ENCODE data around the gene NAA15.
"Not testable (repeated sequence)": the region's sequence is repeated elsewhere in the genome, so short reads cannot be mapped to it uniquely, and the experiment has no call there.

Gene NAA15

DNA sequence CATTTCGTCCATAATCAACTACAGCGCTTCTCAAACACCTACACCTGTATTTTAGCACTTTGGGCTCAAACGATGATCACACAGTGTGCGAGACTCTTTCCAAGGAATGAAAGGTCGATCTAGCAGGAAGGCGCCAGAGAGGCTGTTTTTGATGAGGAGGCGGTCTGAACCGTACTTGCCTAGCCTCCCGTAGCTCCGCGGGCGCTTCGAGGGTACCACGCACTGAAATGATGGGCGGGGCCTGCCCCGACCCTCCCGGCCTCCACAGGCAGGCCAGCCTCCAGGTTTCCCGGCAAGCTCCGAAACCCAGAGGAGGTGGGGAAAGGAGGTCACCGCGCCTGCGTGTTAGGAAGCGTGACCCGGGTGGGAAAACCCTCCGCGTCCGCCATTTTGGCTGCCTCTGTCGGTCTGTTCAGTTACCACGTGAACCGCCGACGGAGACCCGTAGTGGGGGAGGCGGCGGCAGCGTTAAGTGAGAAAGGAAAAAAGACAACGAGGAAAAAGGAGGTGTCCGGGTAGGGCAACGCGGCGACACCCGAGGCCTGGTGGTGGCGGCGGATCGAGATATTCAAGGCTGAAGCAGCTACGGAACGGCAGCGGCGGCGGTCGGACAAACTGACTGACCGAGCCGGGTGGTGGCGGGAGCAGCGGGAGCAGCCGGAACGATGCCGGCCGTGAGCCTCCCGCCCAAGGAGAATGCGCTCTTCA is at the start of gene NAA15:
Gene NAA15 (plus strand): TSS at position 393 of the 708 bp plus-strand sequence. CDS start 273 bp downstream, at position 666.
- in situ Hi-C loops (cut with HindIII; ENCODE audit: low sequenced_read_pairs) = loop anchor here (10.0 kb wide), 1 partner anchor 266 kb away; no protein-coding TSS in a partner anchor

DNA sequence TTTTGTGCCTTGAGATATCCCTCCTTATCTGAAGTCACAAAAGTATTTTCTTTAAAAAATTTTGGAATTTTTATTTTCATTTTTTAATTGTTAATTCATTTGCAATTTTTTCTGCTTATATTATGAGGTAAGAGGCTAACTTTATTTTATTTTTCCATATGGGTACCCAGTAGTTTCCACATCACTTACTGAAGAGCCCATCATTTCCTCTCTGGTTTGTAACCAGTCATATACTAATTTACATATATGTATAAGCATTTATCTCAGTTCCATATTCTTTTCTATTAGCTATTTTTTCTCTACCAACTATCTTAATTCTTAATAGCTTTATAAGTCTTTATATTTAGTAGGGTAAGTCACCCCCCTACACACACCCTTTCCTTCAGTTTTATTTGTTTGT is 48.3 kb upstream of the NAA15 start:
- in situ Hi-C loops (cut with HindIII; ENCODE audit: low sequenced_read_pairs) = no loop called here

DNA sequence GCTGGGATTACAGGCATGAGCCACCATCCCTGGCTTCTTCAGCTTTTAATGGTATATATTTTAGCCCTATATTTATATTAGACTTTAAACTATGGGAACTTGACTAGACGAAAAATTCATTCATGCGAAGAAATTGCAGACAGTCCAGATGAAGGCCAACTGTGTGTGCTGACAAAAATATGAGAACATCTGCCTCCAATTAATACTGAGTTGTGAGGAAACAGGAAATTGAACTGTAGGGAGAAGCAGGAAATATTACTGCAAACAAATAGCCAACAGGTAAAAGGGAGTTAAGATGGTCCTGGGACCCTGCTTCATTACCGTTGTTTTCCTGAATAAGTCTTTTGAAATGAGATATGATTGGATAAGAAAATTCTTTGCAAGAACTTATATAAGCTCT is 47.6 kb upstream of the NAA15 start:
- in situ Hi-C loops (cut with HindIII; ENCODE audit: low sequenced_read_pairs) = no loop called here

DNA sequence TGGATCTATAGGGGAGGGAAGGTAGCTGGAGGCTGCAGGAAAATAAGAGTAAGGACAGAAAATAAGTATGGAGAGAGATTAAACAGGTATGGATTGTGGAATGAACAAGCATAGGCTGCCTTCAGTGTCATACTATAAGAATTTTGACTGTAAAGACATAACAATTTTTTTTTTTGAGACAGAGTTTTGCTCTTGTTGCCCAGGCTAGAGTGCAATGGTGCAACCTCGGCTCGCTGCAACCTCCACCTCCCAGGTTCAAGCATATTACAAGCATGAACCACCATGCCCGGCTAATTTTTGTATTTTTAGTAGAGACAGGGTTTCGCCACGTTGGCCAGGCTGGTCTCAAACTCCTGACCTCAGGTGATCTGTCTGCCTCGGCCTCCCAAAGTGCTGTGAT is 45.7 kb upstream of the NAA15 start:
- in situ Hi-C loops (cut with HindIII; ENCODE audit: low sequenced_read_pairs) = not testable (repeated sequence)

DNA sequence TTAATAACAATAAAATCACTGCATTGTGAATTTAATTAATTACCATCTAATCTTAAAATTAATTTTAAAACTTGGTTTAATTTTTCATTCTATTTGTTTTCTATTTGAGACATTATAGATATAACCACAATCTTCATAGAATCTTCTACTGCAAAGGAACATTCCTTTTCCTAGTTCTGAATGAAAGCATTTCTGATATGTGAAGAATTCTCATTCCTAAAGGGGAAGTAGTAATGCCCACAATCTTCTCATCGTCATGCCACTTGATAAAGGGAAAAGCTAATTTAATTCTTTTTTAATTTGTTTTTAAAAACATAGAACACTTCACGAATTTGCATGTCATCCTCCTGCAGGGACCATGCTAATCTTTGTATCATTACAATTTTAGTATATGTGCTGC is 45.0 kb upstream of the NAA15 start:
- in situ Hi-C loops (cut with HindIII; ENCODE audit: low sequenced_read_pairs) = no loop called here

DNA sequence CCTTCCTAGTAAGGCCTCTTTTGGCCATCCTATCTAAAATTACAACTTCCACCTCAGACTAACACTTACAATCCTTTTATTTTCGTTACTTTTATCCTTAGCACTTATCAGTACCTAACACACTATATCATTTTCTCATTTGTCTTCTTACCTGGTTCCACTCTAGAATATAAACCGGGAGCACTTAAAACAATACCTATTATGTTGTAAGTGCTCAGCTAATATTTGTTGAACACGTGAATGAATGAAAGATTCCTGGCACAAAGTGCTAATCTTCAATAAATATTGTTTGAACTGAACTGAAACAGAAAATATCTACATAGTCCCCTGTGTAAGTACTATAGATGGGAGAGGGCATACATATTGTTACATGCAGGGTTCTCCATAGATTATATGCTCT is 35.7 kb upstream of the NAA15 start:
- in situ Hi-C loops (cut with HindIII; ENCODE audit: low sequenced_read_pairs) = no loop called here

DNA sequence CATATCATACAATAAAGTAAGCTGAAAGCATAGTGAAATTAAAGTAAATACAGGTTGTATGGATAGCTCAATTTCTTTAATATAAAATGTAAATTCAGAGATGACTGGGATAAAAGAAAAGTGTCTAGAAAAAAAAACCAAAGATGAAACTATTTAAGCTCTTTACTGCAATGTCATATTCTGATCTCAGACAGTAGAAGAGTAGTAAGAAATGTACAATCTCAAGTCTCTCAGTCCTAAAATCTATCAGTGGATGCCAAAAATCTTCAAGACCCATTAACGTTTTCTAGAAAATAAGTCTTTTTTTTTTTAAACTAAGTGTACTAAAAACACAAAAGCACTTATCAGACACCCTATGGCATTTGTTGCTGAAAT is 35.1 kb upstream of the NAA15 start:
- in situ Hi-C loops (cut with HindIII; ENCODE audit: low sequenced_read_pairs) = no loop called here

DNA sequence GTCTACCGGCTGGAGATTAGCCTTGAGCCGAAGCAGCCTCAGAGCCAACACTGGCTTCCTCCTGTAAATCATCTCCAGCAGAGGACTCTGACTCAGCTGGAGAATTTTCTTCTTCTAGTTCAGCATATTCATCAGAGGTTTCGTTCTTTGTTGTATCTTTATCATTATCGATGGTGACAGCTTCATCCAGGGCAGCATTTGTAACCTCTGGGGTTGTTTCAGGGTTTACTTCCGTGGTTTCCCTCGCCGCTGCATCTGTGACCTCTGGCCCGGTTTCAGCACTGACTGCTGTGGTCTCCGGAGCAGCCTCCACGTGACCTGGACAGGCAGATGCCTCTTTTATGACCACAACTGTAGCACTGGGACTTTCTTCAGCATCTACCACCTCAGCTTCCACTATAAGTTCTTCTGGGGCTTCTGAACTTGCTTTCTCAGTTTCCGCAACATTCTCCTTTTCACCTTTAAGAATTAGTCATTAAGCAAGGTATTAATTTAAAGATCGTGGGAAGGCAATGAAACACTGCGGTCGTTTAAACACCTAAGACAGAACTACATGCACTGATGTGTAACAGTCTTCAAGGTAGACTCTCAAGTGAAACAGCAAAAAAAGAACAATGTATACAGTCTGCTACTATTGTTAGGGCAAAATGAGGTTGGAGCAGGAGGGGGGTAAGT is 34.6 kb upstream of the NAA15 start:
- in situ Hi-C loops (cut with HindIII; ENCODE audit: low sequenced_read_pairs) = no loop called here

DNA sequence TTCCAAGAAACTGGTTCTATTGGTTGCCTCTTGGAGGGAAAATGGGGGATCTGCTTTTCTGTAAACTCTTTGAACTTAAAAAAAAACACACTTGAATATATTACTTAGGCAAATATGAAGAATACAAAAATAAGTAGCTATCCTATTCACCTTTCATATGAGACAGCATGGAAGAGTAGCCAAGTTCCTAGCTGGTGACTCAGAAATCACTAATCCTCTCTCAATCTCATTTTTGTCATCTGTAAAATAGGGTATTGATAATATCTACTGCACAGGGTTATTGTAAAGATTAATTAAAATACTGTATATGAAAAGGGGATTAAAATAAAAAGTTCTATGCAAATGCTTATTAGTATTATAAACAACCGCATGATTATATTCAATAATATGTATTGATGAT is 34.0 kb upstream of the NAA15 start:
- in situ Hi-C loops (cut with HindIII; ENCODE audit: low sequenced_read_pairs) = no loop called here

DNA sequence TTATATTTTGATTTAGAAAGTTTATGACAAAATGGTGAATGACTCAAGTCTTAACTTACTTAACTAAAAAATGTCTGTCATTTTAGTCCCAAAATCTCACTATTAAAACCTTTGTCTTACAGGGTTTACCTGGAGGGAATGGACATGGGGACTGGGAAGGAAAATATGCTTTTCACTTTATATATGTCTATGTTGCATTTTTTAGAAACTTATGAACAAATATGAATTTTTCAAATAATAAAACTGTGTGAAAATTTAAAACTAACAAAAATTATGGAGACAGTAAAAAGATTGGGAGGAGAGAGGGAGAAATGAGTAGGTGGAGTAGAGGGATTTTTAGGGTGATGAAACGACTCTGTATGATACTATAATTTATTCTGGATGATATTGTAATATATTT is 27.5 kb upstream of the NAA15 start:
- in situ Hi-C loops (cut with HindIII; ENCODE audit: low sequenced_read_pairs) = no loop called here

DNA sequence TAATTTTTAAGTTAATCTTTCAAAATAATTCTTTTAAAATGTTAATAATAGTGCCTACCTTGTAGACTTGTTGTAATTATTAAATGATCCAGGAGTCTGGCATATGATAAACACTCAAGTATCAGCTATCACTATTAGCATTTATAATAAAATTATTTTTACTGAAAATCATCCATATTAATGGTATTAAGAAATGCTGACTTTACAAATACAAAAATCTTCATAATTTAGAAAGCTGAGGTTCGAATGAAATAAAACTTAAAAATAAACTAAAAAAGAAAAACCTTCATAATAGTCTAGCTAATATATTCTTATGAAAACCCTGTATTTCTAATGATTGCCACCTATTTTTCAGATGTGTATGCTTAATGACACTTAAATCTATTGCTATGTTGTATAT is 26.5 kb upstream of the NAA15 start:
- in situ Hi-C loops (cut with HindIII; ENCODE audit: low sequenced_read_pairs) = no loop called here

DNA sequence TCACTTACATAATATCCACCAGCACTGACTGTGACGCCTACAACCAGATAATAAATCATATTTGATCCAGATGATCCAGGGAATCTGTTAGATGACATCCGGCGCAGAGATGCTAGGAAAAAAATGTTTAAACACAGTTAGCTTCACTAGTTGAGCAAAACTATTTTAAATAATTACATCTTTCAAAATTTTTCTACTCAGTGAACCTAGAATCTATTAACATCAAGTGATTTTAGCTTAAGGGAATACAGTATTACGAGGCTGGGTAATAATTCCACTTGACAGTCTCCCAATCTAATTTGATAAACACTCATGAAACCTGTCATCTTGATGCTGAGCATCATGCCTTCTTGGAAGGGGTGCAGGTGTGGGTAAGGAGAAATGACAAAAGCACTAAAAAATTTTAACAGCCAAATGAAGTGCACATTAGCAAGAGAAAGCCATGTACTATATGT is 26.0 kb upstream of the NAA15 start:
- in situ Hi-C loops (cut with HindIII; ENCODE audit: low sequenced_read_pairs) = no loop called here

DNA sequence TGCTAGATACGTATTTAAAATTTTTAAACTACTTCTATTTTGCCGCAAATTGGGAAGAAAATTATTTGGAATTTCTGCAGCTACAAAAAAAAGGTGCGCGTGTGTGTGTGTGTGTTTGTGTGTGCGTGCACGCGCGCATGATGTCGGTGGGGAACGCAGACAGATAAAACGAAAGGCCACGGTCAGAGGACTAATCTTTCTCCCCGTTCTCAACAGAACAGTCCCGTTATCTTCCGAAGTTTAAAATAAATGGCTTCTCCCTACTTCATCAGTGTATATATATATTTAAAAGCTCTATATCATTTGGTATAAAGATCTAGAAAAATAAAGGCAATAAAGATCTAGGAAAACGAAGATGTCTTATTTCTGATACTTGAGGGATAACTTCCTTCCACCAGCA is 22.8 kb upstream of the NAA15 start:
- in situ Hi-C loops (cut with HindIII; ENCODE audit: low sequenced_read_pairs) = no loop called here

DNA sequence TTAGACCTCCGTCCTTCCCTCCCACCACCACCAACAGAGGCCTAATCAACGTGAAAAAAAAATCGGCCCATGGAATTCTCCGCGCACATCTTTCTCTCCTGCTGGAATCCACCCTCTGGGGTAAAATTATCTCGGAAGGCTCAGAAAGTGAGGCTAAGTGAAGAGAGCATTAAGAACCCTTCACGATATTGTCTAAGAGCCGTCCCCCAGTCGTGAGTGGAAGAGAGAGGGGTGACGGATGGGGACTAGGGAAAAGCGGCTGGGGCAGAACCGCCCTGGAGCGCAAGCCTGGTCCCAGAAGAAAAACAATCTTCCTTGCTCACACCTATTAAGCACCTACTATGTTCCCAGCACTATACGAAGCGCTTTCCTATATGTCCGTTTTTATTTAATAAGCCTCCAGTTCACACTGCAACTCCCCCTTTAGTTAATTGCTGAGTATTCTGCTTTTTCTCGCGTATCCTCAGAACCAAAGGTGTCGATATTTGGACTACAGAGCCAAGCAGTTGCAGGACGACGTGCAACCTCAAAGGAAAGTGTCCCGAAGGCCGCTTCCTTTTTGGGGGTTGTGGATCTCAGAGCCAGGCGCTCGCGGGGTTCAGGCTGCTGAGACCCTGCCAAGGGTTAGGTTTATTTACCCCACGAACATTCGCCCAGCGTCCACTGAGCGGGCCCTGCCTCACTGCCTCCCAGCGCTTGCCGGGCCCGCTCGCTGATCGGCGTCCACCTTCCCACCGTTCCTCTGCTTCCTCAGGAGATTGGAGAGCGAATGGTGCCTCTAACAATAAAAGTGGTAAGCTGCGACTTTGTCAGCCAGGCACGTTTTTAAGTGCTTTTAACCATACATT is 22.2 kb upstream of the NAA15 start:
- in situ Hi-C loops (cut with HindIII; ENCODE audit: low sequenced_read_pairs) = no loop called here

DNA sequence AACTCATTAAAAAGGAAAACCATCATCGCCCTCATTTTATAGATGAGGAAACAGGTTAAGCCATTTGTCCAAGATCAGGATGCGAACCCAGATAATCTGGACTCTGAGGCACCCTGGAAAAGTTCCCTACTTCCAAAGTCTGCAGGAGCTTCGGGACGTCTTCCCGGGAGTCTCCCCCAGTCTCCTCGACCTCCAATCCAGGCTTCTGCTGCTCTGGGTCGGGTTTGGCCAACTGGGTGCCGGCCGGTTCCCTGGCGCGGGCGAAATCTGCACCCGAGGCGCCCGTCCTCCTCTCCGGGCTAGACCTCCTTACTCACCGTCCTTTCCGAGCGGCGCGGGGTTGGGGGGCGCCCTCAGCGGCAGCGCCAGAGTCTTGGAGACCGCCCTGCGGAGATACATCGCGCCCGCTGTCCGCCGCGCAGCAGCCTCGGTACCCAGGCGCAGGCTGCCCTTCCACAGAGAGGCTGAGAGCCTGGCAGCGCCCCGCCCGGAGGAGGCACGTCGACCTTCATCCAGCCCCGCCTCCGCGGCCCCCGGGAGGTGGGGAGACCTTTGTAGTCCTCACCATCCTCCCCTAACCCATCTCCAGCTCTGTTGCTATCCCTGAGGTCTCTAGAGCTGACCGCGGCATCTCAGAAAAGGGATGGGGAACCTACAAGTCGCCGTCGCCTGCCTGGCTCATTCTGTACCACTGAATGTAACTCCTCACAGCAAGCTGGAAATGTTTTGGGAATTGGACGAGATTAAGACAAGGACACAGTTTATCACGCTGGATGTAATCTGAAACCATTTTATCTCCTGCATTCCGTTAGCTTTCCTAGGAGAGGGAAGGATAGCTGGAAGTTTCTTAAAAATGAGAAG is 21.3 kb upstream of the NAA15 start, which contains the start of gene MGARP:
Gene MGARP (minus strand): TSS at position 466 of the 861 bp plus-strand sequence. CDS start 67 bp downstream, at position 399.
- in situ Hi-C loops (cut with HindIII; ENCODE audit: low sequenced_read_pairs) = no loop called here

DNA sequence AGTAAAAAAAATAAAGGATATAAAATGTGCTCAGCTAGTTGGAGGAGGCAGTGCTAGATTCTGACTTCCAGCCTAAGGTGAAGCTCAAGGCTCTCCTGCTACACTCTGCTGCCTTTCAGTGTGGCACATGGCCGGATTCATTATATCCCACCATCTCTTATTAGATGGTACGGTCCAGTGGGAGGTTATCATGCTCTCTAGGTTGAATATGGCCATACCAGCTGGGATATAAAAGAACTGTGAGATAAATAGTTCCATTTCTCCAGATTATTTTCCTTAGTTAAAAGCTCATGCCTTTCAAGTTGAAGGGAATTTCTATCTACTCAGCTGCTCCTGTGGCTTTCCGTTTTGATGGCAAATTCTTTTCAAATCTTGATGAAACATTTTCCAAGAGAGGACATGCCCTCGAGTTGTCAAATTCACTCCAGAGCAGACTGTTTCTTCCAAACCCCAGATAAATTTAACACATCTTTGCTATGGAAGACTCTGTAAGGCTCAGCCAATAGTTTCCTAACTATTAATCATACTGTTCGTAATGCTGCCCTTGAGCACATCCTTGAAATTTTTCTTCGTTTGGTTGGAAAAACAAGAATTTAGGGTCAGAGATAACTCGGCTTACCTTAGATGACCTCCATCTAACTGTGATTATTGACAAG is 19.1 kb upstream of the NAA15 start:
- in situ Hi-C loops (cut with HindIII; ENCODE audit: low sequenced_read_pairs) = no loop called here

DNA sequence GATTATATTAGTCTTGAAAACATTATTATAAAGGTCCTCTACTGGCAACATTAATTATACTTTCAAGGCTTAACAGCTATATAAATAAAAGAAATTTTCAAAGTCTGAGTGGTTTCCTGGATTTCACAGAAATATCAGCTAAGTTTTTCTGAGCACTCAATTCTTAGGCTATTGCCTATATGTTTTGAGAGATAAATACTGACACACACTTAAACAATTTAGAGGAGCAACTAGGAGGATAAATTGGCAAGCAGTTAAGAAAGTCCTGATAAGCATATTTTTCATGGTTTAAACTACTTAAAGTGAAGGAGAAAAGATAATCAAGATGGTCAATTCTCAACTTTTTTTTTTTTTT is 18.6 kb upstream of the NAA15 start:
- in situ Hi-C loops (cut with HindIII; ENCODE audit: low sequenced_read_pairs) = no loop called here

DNA sequence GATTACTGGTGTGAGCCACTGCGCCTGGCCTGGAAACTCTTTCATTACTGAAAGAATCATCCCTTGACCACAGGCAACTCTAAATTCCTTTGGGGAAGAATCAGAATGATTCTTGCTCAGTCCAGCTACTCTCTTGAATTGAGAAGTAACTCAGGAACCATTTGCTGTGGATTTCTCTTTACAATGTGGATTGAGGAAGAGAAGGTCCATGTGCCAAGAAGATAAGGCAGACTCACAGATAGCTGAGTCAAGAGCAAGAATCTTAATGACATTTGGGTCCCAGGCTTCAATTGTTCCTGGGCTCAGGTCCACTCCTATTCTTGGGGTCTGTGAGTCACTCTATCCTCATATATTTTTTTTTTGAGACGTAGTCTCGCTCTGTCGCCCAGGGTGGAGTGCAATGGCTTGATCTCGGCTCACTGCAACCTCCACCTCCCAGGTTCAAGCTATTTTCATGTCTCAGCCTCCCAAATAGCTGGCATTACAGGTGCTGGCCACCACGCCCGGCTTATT is 15.1 kb upstream of the NAA15 start:
- in situ Hi-C loops (cut with HindIII; ENCODE audit: low sequenced_read_pairs) = no loop called here

DNA sequence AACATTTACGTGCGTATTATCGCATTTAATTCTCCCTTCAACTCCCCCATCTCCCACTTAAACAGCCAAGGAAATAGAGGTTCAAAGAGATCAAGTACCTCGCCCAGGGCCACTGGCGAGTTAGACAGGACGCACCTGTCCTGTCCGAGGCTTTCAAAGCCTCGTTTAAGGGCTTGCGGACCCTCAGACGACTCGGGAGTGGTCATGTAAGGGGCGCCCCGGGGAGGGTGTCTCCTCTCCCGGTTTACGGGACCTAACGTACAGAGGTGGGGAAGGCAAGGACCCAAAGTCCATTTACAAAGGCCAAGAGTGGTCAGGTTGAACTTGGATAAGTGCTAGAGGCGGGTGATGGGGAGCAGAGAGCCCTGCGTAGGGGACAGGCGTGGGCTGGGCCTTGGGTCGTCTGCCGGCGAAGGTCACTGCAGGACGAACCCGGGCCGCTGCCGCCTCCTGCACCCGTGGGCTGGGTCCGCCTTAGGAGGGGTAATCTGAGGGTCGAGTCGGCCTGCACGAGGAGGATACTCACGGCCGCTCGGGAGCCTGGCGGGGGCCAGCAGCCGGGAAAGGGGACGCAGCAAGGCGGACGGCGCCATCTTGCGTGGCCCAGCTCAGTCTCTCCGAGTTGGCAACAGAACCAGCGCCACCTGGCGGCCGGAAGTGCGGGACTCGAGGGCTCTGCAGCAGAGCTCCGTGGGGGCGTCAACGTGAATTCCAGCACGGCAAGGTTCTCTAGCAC is 5.9 kb upstream of the NAA15 start:
- in situ Hi-C loops (cut with HindIII; ENCODE audit: low sequenced_read_pairs) = no loop called here
